CD14-positive monocyte (primary cell): ENCODE data around the gene AFF3. TPM values are rescaled to one million over a fixed set of nuclear protein-coding genes. Genes with fewer than 3 reads are reported as not detected.

Experiments used
- DNase-seq, 3 donors: peaks; one replicate each; pipeline ENCODE4 v3.0.0-alpha.2; 2011 to 2022
- H2AFZ ChIP-seq: 2 replicates; pipeline ENCODE4 v1.6.0; 2012; ENCODE audit warnings: mild to moderate bottlenecking, low read depth, low read length, inconsistent platforms; ENCODE audit not compliant: insufficient read depth, poor library complexity, severe bottlenecking
- H3K27ac ChIP-seq, 2 donors: 1 replicate in 1 of 2; 2 replicates in 1 of 2; pipeline ENCODE4 v1.5.1; 2012 to 2013; ENCODE audit warnings: low read length in 2 of 2, control low read depth in 1 of 2, inconsistent platforms in 1 of 2, low read depth in 1 of 2, mild to moderate bottlenecking in 1 of 2
- H3K27me3 ChIP-seq, 2 donors: one replicate each; pipeline versions ENCODE4 v1.6.0 to v1.6.1; 2011 to 2013; ENCODE audit warnings: low read length in 2 of 2; ENCODE audit not compliant: control insufficient read depth in 2 of 2, insufficient read depth in 2 of 2
- H3K36me3 ChIP-seq, 2 donors: replicated peaks in 1 of 2; 1 replicate in 1 of 2; 2 replicates in 1 of 2; pipeline versions ENCODE4 v1.5.1 to v1.6.1; 2012 to 2013; ENCODE audit warnings: low read length in 2 of 2, control low read depth in 1 of 2, inconsistent platforms in 1 of 2, mild to moderate bottlenecking in 1 of 2; ENCODE audit not compliant: insufficient read depth in 2 of 2, control insufficient read depth in 1 of 2
- H3K4me1 ChIP-seq, 2 donors: 1 replicate in 1 of 2; 2 replicates in 1 of 2; pipeline versions ENCODE4 v1.5.1 to v1.6.1; 2012 to 2013; ENCODE audit warnings: low read length in 2 of 2, control low read depth in 1 of 2, inconsistent platforms in 1 of 2, mild to moderate bottlenecking in 1 of 2, moderate library complexity in 1 of 2; ENCODE audit not compliant: insufficient read depth in 2 of 2, control insufficient read depth in 1 of 2
- H3K4me2 ChIP-seq: replicated peaks from 2 replicates; pipeline ENCODE3; 2012; ENCODE audit warnings: low read length, moderate library complexity, mild to moderate bottlenecking; ENCODE audit not compliant: poor library complexity, severe bottlenecking; ENCODE audit errors: extremely low read depth
- H3K4me3 ChIP-seq, 3 experiments: fragments of 200-600 bp in 1 of 3; sonication (generic) in 1 of 3; replicated peaks in 1 of 3; 1 replicate in 2 of 3; 2 replicates in 1 of 3; pipeline ENCODE4 v1.5.1; 2011 to 2013; ENCODE audit warnings: low read length in 3 of 3, mild to moderate bottlenecking in 3 of 3, control low read depth in 2 of 3, low read depth in 2 of 3, inconsistent platforms in 1 of 3, moderate library complexity in 1 of 3
- H3K79me2 ChIP-seq: 2 replicates; pipeline ENCODE4 v1.6.0; 2012; ENCODE audit warnings: mild to moderate bottlenecking, control low read depth, inconsistent platforms, low read length, moderate library complexity; ENCODE audit not compliant: insufficient read depth
- H3K9ac ChIP-seq: 2 replicates; pipeline ENCODE4 v1.6.0; 2017; ENCODE audit warnings: low read length, mild to moderate bottlenecking; ENCODE audit not compliant: insufficient read depth, poor library complexity, severe bottlenecking
- H3K9me3 ChIP-seq, 2 donors: replicated peaks in 1 of 2; 1 replicate in 1 of 2; 2 replicates in 1 of 2; pipeline versions ENCODE4 v1.5.1 to v1.6.1; 2012 to 2013; ENCODE audit warnings: low read length in 2 of 2, control low read depth in 1 of 2; ENCODE audit not compliant: control insufficient read depth in 1 of 2, insufficient read depth in 1 of 2
- H4K20me1 ChIP-seq: 2 replicates; pipeline ENCODE4 v1.6.0; 2012; ENCODE audit warnings: mild to moderate bottlenecking, low read length, control low read depth, moderate library complexity; ENCODE audit not compliant: insufficient read depth
- H3K27ac Mint-ChIP-seq, 7 donors: one replicate each; pipeline ENCODE4 v1.8.0; 2020; ENCODE audit warnings: mild to moderate bottlenecking in 7 of 7, mixed read lengths in 7 of 7, moderate library complexity in 6 of 7, inconsistent platforms in 2 of 7
- H3K27me3 Mint-ChIP-seq, 3 donors: one replicate each; pipeline ENCODE4 v1.8.0; 2021 to 2022; ENCODE audit warnings: low read depth in 3 of 3, mild to moderate bottlenecking in 3 of 3, mixed read lengths in 3 of 3, moderate library complexity in 3 of 3, inconsistent platforms in 1 of 3
- H3K36me3 Mint-ChIP-seq, 2 donors: one replicate each; pipeline ENCODE4 v1.8.0; 2020; ENCODE audit warnings: mixed read lengths in 2 of 2, inconsistent platforms in 1 of 2, mild to moderate bottlenecking in 1 of 2
- H3K4me1 Mint-ChIP-seq: one replicate; pipeline ENCODE4 v1.8.0; 2020; ENCODE audit warnings: mild to moderate bottlenecking, mixed read lengths
- H3K4me3 Mint-ChIP-seq, 2 donors: one replicate each; pipeline ENCODE4 v1.8.0; 2020; ENCODE audit warnings: mild to moderate bottlenecking in 2 of 2, mixed read lengths in 2 of 2, moderate library complexity in 1 of 2
- H3K9me3 Mint-ChIP-seq, 7 donors: one replicate each; pipeline ENCODE4 v1.8.0; 2020 to 2022; ENCODE audit warnings: mixed read lengths in 7 of 7, mild to moderate bottlenecking in 6 of 7, moderate library complexity in 6 of 7, inconsistent platforms in 2 of 7
- WGBS: methylation state at CpG from one replicate; pipeline ENCODE4 v1.1.5; 2013; ENCODE audit warnings: missing lambda C conversion rate; ENCODE audit not compliant: insufficient coverage; 5-methylcytosine and 5-hydroxymethylcytosine counted together
- intact Hi-C, 2 donors: fragments of 100-400 bp; cut with micrococcal nuclease; formaldehyde crosslinking; loops; one replicate each; pipeline versions ENCODE4 v1.15.0 to v1.15.1; 2023
- polyA plus RNA-seq, 3 donors: library from polyadenylated mRNA; depleted of rRNA in 1 of 3; unstranded in 2 of 3; stranded (reverse) in 1 of 3; fragments of 300-500 nt in 2 of 3; fragments of >200 nt in 1 of 3; fragmentation: Illumina TruSeq in 2 of 3; gene quantifications; 1 replicate in 2 of 3; 2 replicates in 1 of 3; pipeline ENCODE4 v1.2.3, GENCODE V29; 2012 to 2021
- TF ChIP-seq, protein P1 (sequence below): fragments of 200-600 bp; IDR thresholded peaks from one replicate; pipeline ENCODE4 v1.8.0; 2022; ENCODE audit warnings: antibody characterized with exemption, mild to moderate bottlenecking

Gene AFF3
- polyA plus RNA-seq, 3 donors = 0.17 to 4.1 (median 0.49) TPM

DNA sequence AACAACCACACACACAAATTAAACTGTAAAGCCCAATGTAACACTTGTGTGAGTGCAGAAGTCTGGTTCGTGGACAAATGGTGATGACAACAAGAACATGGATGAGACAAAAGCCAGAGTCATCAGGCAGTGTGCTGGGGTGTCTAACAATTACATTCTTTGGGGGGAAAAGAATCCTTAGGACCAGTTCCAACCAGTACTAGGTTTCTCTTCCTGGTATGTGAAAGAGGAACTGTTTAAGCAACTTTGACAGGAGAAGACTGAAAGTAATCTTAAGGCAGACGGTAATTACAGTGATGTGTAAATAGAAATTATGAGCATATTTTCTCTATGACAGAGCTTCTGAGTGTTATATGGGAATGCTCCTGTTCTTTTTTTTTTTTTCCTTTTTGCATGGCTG, 133.4 kb downstream of the AFF3 start:
- H4K20me1 ChIP-seq = no peaks in the 10 kb centered on the region
- intact Hi-C loops = no loop called here
- no peaks in the 10 kb centered on the region for H3K79me2 ChIP-seq
- H3K36me3 ChIP-seq = peaks cover 0 to 7% of the 10 kb centered on the region in 2 donors
- H3K27ac ChIP-seq = peak overlapping the region in 1 of 2 donors; percentile 85
- peak; percentile 23 to 46 (median 29) for DNase-seq
- WGBS = 60% methylated on average over 1 of the region's 2 CpGs
- H3K4me1 ChIP-seq = peaks cover 20 to 23% of the 10 kb centered on the region in 2 donors
- H3K4me3 ChIP-seq = peak overlapping the region; percentile 25 to 73 (median 62)
- H3K36me3 Mint-ChIP-seq = peaks cover 16 to 30% of the 10 kb centered on the region in 2 donors
- H3K4me3 Mint-ChIP-seq = peak overlapping the region; percentile 67 to 84
- H3K27me3 Mint-ChIP-seq = no peaks in the 10 kb centered on the region
- no peaks in the 10 kb centered on the region for H3K9me3 Mint-ChIP-seq
- H3K27me3 ChIP-seq = no peaks in the 10 kb centered on the region
- peaks cover 27% of the 10 kb centered on the region for H3K4me1 Mint-ChIP-seq
- no peaks in the 10 kb centered on the region for H3K9me3 ChIP-seq
- TF ChIP-seq, protein P1, sequence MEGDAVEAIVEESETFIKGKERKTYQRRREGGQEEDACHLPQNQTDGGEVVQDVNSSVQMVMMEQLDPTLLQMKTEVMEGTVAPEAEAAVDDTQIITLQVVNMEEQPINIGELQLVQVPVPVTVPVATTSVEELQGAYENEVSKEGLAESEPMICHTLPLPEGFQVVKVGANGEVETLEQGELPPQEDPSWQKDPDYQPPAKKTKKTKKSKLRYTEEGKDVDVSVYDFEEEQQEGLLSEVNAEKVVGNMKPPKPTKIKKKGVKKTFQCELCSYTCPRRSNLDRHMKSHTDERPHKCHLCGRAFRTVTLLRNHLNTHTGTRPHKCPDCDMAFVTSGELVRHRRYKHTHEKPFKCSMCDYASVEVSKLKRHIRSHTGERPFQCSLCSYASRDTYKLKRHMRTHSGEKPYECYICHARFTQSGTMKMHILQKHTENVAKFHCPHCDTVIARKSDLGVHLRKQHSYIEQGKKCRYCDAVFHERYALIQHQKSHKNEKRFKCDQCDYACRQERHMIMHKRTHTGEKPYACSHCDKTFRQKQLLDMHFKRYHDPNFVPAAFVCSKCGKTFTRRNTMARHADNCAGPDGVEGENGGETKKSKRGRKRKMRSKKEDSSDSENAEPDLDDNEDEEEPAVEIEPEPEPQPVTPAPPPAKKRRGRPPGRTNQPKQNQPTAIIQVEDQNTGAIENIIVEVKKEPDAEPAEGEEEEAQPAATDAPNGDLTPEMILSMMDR = no peak
- peak overlapping the region; percentile 76 for H3K4me2 ChIP-seq
- peak overlapping the region; percentile 44 for H2AFZ ChIP-seq
- H3K9ac ChIP-seq = peak overlapping the region; percentile 43
- H3K27ac Mint-ChIP-seq = peak overlapping the region; percentile 57 to 95 (median 86)

GRCh38 chr2:100006516-100006915, 135.9 kb downstream of the AFF3 start:
- intact Hi-C loops = no loop called here
- H3K27ac ChIP-seq = no peak overlapping the region
- H3K9ac ChIP-seq = no peak overlapping the region
- H2AFZ ChIP-seq = no peak overlapping the region
- Mint-ChIP-seq H3K9me3 (no peaks in the 10 kb centered on the region), H3K36me3 (peaks cover 25 to 40% of the 10 kb centered on the region in 2 donors), H3K27ac (peak overlapping the region in 2 of 7 donors; percentile 5 to 58), H3K27me3 (no peaks in the 10 kb centered on the region), H3K4me3 (no peak overlapping the region), H3K4me1 (peaks cover 23% of the 10 kb centered on the region)
- TF ChIP-seq, protein P1 = no peak
- H3K4me3 ChIP-seq = no peak overlapping the region
- no peak overlapping the region for H3K4me2 ChIP-seq
- peaks cover 0 to 7% of the 10 kb centered on the region in 2 donors for H3K36me3 ChIP-seq
- H3K4me1 ChIP-seq = peaks cover 20 to 23% of the 10 kb centered on the region in 2 donors
- H3K27me3 ChIP-seq = no peaks in the 10 kb centered on the region
- no peak for DNase-seq
- no peaks in the 10 kb centered on the region for H3K79me2 ChIP-seq
- 99% methylated on average over 9 of the region's 12 CpGs for WGBS
- no peaks in the 10 kb centered on the region for H3K9me3 ChIP-seq
- H4K20me1 ChIP-seq = no peaks in the 10 kb centered on the region
